NCI-H1092 (cell line): ENCODE measurements around the gene CPNE4.
"Not testable (repeated sequence)": the region's sequence is repeated elsewhere in the genome, so short reads cannot be mapped to it uniquely, and the experiment has no call there.

Experiments
- DNase-seq: peaks from one replicate; lab custom pipeline; 2025; lab: John Stamatoyannopoulos, UW

The CPNE4 gene

DNA sequence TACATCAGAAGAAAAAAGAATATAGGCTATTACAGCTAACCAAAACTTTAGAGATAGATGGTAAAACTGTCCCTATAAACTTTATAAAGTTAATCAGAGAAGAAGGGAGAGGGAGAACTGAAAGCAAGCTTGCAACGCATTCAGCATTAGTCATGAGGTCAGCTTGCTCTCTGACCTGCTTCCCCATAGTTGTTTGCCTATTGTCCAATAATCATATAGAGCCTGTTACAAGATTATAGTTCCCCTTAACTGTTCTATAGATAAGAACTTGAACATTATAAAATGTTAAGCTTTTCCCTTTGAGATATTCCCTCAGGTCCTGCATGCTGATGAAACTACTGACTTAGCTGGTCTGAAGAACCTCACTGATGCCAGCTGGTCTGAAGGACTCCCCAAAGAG is 74.5 kb downstream of the CPNE4 start:
- no peak for DNase-seq

DNA sequence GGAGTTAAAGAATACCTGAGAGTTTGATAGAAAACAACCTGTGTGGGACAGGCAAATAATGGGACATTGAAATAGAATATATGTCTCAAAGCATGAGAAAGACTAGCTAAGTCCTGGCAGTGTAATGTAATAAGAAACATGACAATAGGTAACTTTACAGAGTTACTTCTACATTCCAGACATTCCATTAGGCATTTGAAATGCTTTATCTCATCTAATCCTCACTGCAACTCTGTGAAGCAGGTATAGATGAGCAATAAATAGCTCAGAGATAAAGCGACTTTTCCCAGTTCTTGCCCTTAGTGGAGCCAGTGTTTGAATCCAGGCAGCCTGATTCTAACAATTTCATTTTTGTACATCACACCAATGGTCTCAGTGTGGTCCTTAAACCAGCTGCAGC is 76.8 kb downstream of the CPNE4 start:
- no peak for DNase-seq

DNA sequence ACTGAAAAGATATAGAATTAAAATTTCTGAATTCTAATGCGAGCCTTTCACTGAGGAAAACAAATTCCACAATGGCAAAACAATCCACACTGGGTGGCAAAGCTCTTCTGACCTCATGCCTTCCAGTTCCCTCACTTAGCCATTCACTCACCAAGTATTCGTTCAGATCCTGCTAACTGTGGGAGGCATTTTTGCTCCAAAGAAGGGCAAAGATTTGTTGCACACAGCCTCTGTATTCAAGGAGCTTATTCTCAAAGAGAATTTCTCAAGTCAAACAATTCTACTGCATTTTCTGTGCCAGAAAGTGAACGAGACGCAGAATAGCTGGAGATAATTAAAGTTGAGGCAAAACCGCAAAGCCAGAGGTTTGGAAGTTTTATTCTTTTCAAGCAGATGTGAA is 77.3 kb downstream of the CPNE4 start:
- no peak for DNase-seq

DNA sequence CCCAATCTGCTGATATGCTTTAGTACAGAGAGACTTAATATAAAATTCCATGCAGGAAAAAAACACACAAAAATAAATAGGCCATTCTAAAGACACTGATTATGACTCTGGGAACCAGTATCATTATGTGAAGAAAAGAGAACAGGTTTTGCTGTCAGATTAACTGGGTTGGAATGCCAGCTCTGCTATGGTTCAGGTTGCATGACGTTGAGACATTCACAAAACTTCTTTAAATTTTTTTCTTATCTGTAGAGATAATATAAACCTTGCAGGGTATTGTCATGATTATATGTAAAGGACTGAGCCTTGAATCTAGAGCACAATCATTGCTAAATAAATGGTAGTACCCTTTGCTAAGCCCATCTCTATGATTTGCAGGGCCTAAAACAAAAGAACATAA is 86.0 kb downstream of the CPNE4 start:
- no peak for DNase-seq

DNA sequence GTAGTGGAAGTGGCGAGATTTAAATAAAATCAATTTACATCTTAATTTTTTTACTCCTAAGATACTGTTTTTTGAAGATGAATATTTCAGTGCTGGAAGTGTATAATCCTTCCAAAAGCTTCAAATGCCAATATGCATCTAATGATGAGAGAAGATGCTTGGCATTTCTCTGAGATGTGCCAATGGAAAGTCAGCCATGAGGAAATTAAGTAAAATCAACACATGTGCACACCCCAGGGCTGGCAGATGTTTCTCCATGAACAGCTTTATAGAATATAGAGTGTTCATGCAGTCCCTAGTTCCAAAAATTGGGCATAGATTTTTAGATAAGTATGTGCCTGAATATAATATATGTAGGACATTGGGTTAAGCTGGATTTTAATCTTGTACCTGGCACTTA is 90.1 kb downstream of the CPNE4 start:
- no peak for DNase-seq

- DNase-seq, result no peak
These were observed 101.1 kb downstream of the CPNE4 start for GRCh38 chr3:131933665-131934064.

- DNase-seq, result no peak
These were observed 106.2 kb downstream of the CPNE4 start for GRCh38 chr3:131928593-131928992.

GRCh38 chr3:131925571-131925970 is 109.2 kb downstream of the CPNE4 start:
- DNase-seq, result no peak

DNA sequence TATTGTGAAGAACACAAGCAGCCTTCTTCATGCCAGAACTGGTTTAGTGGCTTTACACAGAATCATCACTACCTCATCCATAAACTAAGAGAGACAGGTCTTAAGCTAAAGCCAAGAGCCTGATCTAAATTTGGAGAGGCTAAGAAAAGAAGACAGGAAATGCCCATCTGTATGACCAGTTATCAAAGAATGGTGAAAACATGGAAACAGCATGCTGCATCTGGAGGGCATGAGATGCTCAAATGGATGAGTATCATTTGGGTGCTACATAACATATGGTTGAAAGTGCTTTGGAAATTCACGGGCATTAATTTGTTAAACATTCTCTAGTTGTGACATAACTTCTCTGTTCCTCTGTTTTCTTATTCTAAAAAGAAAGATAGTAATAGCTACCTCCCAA is 112.5 kb downstream of the CPNE4 start:
- DNase-seq, result no peak

DNA sequence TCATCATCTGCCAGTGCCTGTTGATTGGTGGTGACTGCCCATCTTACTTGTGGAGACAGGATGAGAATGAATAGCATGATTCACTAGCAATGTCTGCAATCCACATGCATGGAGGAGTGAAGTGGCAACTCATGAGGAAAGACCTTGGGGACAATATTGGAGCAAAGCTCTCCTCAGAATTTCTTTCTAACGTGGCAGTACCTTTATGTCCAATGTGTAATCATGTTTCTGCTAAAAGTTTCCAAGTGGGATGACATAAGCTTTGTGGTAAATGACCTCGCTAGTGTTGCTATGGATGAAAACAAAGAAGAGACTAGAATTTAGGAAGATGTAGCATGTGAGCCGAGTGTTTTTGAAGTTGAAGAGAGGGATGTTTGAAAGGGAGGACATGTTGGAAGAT is 117.8 kb downstream of the CPNE4 start:
- DNase-seq, result no peak

DNA sequence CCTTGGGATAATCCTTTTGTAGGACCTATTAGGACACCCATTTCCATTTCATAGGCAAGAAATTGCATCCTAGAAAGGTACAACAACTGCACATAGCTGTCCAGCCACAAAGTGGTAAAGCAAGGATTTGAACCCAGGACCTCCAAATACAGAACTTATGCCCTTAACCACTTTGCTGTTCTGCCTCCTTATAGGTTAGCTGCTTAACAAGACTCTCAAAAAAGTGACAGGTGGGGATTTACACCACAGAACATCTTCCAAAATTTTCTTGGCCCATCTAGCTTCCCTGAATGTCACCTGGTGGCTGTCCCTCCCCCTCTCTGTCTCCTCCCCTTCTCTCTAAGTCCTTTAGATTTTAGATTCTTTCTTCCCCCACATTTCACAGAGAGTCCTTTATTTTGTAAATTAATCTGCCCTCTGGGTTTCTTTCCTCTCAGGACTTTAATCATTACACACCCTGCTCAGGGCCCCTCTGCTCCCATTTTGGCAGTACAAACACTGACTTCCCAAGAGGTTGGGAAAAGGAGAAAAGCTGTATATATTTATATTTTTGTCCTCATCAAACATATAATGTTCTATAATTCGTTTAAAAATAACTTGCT is 120.6 kb downstream of the CPNE4 start:
- no peak for DNase-seq

GRCh38 chr3:131912255-131912654 is 122.6 kb downstream of the CPNE4 start:
- no peak for DNase-seq

DNA sequence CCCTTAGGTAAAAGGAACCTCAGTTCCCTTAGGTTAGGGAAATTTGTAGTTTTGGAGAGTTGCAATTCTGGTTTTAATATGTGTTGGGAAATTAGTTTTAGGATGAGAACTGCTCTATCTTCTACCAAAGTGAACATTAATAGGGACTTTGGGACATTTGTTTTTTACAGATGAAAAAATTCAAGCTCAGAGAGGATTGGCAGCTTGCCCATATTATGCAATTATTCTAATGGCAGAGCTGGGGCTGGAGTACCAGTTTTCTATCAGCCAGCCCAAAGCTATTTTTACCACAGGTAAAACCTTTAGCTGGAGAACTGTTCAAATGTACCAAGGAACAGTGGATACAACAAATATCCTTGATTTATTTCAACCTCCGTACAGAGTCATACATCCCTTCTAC is 127.0 kb downstream of the CPNE4 start:
- DNase-seq, result no peak

DNA sequence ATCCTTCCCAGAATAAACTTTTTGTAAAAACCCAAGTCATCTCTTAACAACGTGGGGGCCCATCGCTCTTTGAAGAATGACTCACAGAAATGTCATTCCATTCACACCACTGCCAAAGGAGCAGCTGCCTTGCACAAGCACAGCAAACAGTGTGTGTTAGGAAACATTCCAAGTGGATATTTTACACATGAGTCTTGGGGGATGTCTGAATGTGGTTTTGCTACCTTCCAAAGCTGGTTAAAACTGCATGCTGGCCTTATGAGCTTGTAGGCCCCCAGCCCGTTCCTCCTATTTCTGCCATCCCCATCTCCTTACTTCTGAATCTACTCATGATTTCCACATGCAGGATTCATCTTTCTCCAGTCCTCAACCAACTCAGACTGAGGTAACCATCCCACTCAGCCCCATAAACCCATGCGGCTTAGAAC is 130.8 kb downstream of the CPNE4 start:
- no peak for DNase-seq

DNA sequence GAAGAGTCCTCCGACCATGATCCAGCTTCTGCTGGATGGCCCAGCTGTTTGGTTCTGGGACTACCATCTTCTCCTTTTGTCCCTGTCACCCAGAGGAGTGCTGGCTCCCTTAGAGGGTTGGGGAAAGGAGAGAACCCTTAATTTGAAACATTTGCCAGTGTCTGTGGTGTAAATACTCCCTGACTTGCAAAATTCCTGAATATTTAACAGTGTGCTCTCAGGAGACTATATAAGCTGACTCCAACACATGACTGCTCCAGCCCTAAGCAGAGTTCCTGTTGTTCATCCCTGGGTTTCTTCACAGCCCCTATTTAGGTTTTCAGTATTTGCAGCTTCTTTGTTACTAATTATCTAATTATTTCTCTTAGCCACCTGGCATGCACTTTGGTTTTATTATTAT is 133.1 kb downstream of the CPNE4 start:
- DNase-seq, result no peak

DNA sequence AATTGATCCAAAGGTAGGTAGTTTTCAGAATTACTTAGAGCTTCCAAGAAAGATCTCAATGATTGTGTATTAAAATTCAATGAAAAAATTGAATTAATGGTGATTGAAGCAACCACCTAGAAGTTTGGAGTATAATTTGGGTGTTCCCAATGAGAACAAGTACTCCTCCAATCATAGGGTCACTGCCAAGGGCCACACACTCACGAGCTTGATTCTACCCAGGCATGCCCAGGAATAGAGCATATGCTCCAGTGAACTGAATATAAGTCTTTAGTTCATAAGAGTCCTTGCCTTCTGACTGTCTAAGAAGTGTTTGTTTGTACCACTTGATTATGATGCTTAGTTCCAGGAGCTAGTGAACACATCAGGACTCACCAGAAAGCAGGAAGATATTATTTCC is 133.9 kb downstream of the CPNE4 start:
- DNase-seq, result no peak

GRCh38 chr3:131899021-131899420 is 135.8 kb downstream of the CPNE4 start:
- no peak for DNase-seq

- no peak for DNase-seq
These were observed 136.5 kb downstream of the CPNE4 start for GRCh38 chr3:131898346-131898745.

GRCh38 chr3:131896285-131896684 is 138.5 kb downstream of the CPNE4 start:
- no peak for DNase-seq

GRCh38 chr3:131895766-131896165 is 139.0 kb downstream of the CPNE4 start:
- no peak for DNase-seq

DNA sequence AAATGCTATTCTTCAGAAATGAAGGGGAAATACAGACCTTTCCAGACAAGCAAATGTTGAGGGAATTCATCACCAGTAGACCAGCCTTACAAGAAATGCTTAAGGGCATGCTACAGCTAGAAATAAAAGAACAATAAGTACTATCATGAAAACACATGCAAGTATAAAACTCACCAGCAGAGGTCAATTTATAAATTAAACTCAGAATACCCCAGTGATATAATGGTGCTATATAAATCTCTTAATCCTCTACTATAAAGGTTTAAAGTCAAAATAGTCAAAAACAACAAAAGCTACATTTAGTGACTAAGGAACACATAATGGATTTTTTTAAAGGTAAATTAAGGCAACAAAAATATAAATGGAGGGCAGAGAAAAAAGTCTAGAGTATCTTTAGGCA is 142.5 kb downstream of the CPNE4 start:
- no peak for DNase-seq

DNA sequence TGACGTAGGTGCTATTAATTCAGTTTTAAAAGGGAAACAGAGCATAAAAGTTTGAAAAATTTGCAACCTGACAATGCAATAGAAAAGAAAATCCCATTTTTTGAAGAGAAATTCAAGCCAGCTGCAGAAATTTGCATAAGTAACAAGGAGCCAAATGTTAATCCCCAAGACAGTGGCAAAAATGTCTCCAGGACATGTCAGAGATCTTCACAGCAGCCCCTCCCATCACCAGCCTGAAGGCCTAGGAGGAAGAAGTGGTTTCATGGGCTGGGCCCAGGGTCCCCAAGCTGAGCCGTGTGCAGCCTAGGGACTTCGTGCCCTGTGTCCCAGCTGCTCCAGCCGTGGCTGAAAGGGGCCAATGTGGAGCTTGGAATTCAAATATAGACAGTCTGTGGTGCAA is 148.9 kb downstream of the CPNE4 start:
- not testable (repeated sequence) for DNase-seq

DNA sequence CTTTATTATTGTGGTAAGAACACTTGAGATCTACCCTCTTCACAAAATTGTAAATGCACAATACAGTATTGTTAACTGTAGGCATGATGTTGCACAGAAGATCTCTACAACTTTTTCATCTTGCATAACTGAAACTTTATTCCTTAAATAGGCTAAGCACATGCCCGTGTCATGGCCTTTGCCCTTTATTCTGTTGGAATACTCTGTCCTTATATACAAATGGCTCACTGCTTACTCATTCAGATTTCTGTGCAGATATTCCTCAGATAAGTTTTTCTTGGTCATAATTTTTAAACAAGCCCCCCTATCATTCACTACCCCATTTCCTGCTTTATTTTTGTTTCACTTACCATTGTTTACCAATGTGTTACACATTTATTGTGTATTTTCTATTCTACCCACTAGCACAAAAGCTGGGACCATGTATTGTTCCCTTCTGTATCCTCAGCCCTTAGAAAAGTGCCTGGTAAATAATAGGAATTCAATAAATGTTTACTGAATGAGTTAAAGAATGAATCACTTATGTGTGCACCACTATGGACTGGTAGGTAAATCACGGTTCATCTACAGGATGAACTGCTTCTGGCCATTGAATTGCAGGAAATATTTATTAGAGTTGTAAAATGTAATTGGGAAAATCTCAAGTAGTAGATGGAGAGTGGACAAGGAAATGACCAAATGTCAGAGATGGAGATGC is 151.0 kb downstream of the CPNE4 start:
- no peak for DNase-seq

GRCh38 chr3:131883086-131883485 is 151.7 kb downstream of the CPNE4 start:
- DNase-seq, result no peak
